GM18526 (cell line): ENCODE measurements around the gene CFAP161.

ENCODE experiments used
- POLR2A ChIP-seq: IDR thresholded peaks from 3 replicates; pipeline ENCODE4 v1.6.1; 2011; ENCODE audit not compliant: insufficient read length; ENCODE audit errors: extremely low read depth

The CFAP161 gene

GRCh38 chr15:81184188-81184587, 50.1 kb downstream of the CFAP161 start:
- TF ChIP-seq POLR2A = no peak

GRCh38 chr15:81185631-81186295, 51.7 kb downstream of the CFAP161 start:
- TF ChIP-seq POLR2A = no peak

- no peak for TF ChIP-seq POLR2A
These were observed 54.3 kb downstream of the CFAP161 start for GRCh38 chr15:81188354-81188753.

GRCh38 chr15:81189583-81190283, 55.7 kb downstream of the CFAP161 start:
- TF ChIP-seq POLR2A = no peak

- no peak for TF ChIP-seq POLR2A
These were observed 56.9 kb downstream of the CFAP161 start for GRCh38 chr15:81190922-81191507.

- TF ChIP-seq POLR2A = no peak
These were observed 57.6 kb downstream of the CFAP161 start for GRCh38 chr15:81191701-81192100.

- TF ChIP-seq POLR2A = no peak
These were observed 60.7 kb downstream of the CFAP161 start for GRCh38 chr15:81194723-81195122.

- TF ChIP-seq POLR2A = no peak
These were observed 61.3 kb downstream of the CFAP161 start for GRCh38 chr15:81195339-81195864.

- TF ChIP-seq POLR2A = no peak
These were observed 62.6 kb downstream of the CFAP161 start, which contains the start of gene IL16 for GRCh38 chr15:81196576-81197254. Gene IL16 (plus strand): TSS chr15:81196879. CDS start chr15:81225400, 28,521 bp downstream.

GRCh38 chr15:81197255-81197630, 63.2 kb downstream of the CFAP161 start:
- TF ChIP-seq POLR2A = no peak

- no peak for TF ChIP-seq POLR2A
These were observed 63.7 kb downstream of the CFAP161 start for GRCh38 chr15:81197688-81198281.
